BE2C (cell line): ENCODE results near the gene COL9A1.

Source experiments
- DNase-seq: peaks from one replicate; pipeline ENCODE4 v3.0.0-alpha.2; 2020
- H3K27me3 ChIP-seq: fragments of 250-450 bp; sonication (Bioruptor Pico); 2 replicates; pipeline ENCODE4 v1.5.1; 2020; ENCODE audit warnings: mild to moderate bottlenecking
- H3K36me3 ChIP-seq: fragments of 250-450 bp; sonication (Bioruptor Pico); 2 replicates; pipeline ENCODE4 v1.5.1; 2020; ENCODE audit warnings: mild to moderate bottlenecking
- H3K4me1 ChIP-seq: fragments of 250-450 bp; sonication (Bioruptor Pico); 2 replicates; pipeline ENCODE4 v1.5.1; 2020
- H3K4me3 ChIP-seq: 2 replicates; pipeline ENCODE4 v1.5.1; 2011; ENCODE audit warnings: low read depth, low read length
- H3K9me3 ChIP-seq: fragments of 250-450 bp; sonication (Bioruptor Pico); 2 replicates; pipeline ENCODE4 v1.5.1; 2020
- CTCF ChIP-seq: IDR thresholded peaks from 2 replicates; pipeline ENCODE4 v1.5.1; 2012; ENCODE audit warnings: mild to moderate bottlenecking, low read depth, low read length

The COL9A1 gene

GRCh38 chr6:70272071-70272470, 30.8 kb downstream of the COL9A1 start:
- Histone ChIP-seq H3K27me3 (peaks cover 33% of the 10 kb centered on the region), H3K4me3 (no peak overlapping the region), H3K36me3 (no peaks in the 10 kb centered on the region), H3K9me3 (no peaks in the 10 kb centered on the region), H3K4me1 (no peaks in the 10 kb centered on the region; the same call in 1 of the 2 replicates)
- DNase-seq = no peak
- TF ChIP-seq CTCF = no peak

GRCh38 chr6:70270287-70271005, 32.4 kb downstream of the COL9A1 start:
- no peaks in the 10 kb centered on the region for H3K9me3 ChIP-seq
- H3K4me3 ChIP-seq = no peak overlapping the region
- H3K36me3 ChIP-seq = no peaks in the 10 kb centered on the region
- DNase-seq = no peak
- no peaks in the 10 kb centered on the region; the same call in 1 of the 2 replicates for H3K4me1 ChIP-seq
- H3K27me3 ChIP-seq = peaks cover 43% of the 10 kb centered on the region
- no peak for TF ChIP-seq CTCF

GRCh38 chr6:70266142-70266541, 36.7 kb downstream of the COL9A1 start:
- Histone ChIP-seq H3K4me3 (no peak overlapping the region), H3K36me3 (no peaks in the 10 kb centered on the region), H3K4me1 (no peaks in the 10 kb centered on the region), H3K9me3 (no peaks in the 10 kb centered on the region), H3K27me3 (peaks cover 62% of the 10 kb centered on the region)
- DNase-seq = no peak
- no peak for TF ChIP-seq CTCF

GRCh38 chr6:70264306-70264705, 38.6 kb downstream of the COL9A1 start:
- Histone ChIP-seq H3K4me1 (no peaks in the 10 kb centered on the region), H3K4me3 (no peak overlapping the region), H3K36me3 (no peaks in the 10 kb centered on the region), H3K27me3 (peaks cover 49% of the 10 kb centered on the region), H3K9me3 (no peaks in the 10 kb centered on the region)
- no peak for DNase-seq
- no peak for TF ChIP-seq CTCF

- H3K9me3 ChIP-seq = no peaks in the 10 kb centered on the region
- H3K4me3 ChIP-seq = no peak overlapping the region
- peaks cover 23% of the 10 kb centered on the region for H3K27me3 ChIP-seq
- H3K36me3 ChIP-seq = no peaks in the 10 kb centered on the region
- no peak for DNase-seq
- TF ChIP-seq CTCF = no peak
- H3K4me1 ChIP-seq = no peaks in the 10 kb centered on the region; the same call in 1 of the 2 replicates
Measured at GRCh38 chr6:70258483-70258882, 44.4 kb downstream of the COL9A1 start.

- no peaks in the 10 kb centered on the region; the same call in 1 of the 2 replicates for H3K4me1 ChIP-seq
- H3K4me3 ChIP-seq = no peak overlapping the region
- TF ChIP-seq CTCF = no peak
- no peaks in the 10 kb centered on the region for H3K36me3 ChIP-seq
- no peak for DNase-seq
- peaks cover 22% of the 10 kb centered on the region for H3K27me3 ChIP-seq
- H3K9me3 ChIP-seq = no peaks in the 10 kb centered on the region
Measured at GRCh38 chr6:70257768-70258273, 45.1 kb downstream of the COL9A1 start.
